Renal cortex interstitium (tissue), 11 donors: ENCODE data around the gene ZBTB7C. TPM values are rescaled to one million over a fixed set of nuclear protein-coding genes. Genes with fewer than 3 reads are reported as not detected.

Experiments used
- DNase-seq, 11 donors: peaks; one replicate each; pipeline ENCODE4 v3.0.0-alpha.2; 2013; ENCODE audit warnings: low read depth in 9 of 11, low spot score in 4 of 11; ENCODE audit errors: extremely low read depth in 1 of 11
- polyA plus RNA-seq, 3 donors: library from polyadenylated mRNA; unstranded; fragments of 120-200 nt; gene quantifications; one replicate each; pipeline ENCODE4 v1.2.1, GENCODE V29; 2013; ENCODE audit not compliant: insufficient read length in 3 of 3

ZBTB7C gene
- polyA plus RNA-seq, 3 donors: 12.3 to 17.0 (median 16.6) TPM

DNA sequence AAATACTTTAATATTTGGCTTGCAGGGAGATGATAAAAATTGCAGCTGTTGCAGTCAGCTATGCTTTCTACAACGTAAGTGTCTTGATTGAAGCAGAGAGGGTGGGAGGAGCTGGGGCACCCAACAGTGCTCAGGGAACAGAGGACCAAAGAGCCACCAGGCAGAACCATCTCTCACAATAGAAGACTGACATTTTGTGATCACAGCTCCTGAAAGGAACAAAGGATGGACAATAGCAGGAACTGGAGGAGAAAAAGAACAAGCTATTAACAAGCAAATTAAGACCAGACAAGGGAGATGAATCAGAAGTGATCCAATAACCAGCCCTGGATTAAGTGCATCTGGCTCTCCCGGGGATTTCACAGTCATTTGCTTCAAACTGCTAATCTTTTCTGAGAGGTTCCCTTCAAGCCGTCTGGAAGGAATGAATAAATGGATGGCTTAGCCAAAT, 413.1 kb downstream of the ZBTB7C start:
- no peak for DNase-seq

DNA sequence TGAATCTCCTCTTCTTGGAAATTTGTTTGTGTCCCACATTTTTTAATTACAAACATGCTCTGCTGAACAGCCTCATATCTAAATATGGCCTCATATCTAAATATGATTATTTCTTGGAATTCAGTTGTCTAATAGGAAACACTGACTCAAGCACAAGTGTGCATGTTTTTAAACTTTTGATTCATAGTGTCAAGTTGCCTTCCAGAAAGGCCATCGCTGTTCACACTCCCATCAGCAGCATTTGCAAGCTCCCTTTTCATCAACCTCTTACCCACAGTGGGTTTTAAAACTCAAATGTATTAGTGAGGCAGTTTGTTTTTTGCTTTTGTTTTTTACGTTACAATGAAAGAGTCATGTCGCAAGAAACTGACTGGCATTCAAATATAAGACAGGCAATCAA, 413.5 kb downstream of the ZBTB7C start:
- no peak for DNase-seq

GRCh38 chr18:47993409-47993808, 415.8 kb downstream of the ZBTB7C start:
- no peak for DNase-seq

DNA sequence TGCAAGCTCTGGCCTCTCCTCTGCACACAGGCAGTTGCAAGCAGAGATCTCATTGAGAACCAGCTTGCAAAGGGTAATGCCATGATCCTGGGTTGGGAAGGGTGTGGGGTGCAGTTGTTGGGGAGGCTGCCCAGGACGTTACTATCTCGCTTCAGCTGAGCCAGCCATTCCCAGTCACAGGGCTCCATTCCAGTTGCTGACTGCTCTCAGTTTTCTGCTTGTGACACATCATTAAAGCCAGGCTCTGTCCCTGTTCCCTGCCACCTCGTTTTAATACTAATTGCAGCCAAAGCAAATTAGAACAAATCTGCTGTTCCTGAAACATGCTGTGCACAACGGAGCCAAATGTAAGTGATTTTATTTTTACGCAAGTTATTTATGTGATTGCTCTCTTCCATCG, 416.2 kb downstream of the ZBTB7C start:
- no peak for DNase-seq

GRCh38 chr18:47992266-47992665, 416.9 kb downstream of the ZBTB7C start:
- no peak for DNase-seq

GRCh38 chr18:47990981-47991380, 418.2 kb downstream of the ZBTB7C start:
- DNase-seq: no peak

- no peak for DNase-seq
Measured at GRCh38 chr18:47987388-47987699, 421.8 kb downstream of the ZBTB7C start.

- no peak for DNase-seq
Measured at GRCh38 chr18:47986620-47987387, 422.4 kb downstream of the ZBTB7C start.

- no peak for DNase-seq
Measured at GRCh38 chr18:47985866-47986265, 423.3 kb downstream of the ZBTB7C start.

GRCh38 chr18:47984991-47985390, 424.2 kb downstream of the ZBTB7C start:
- DNase-seq: no peak

- DNase-seq: no peak
Measured at GRCh38 chr18:47983946-47984345, 425.2 kb downstream of the ZBTB7C start.

DNA sequence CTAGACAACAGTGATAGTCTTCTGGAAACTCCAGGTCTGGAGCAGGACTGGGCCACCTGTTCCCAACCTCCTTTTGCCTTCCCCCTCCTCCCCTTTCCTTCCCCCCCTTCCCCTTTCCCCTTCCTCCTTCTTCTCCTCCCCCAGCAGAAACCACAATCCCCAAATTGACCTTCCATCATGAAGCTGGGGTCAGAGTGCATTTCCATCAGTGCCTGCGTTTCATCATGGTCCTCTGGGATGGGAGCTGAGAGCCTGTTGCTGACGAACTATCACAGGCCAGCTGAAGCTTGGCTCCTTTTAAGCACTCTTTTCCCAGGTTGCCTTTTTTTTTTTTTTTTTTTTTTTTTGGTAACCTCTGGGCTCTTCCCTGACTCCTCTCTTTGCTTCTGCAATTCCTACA, 426.1 kb downstream of the ZBTB7C start:
- no peak for DNase-seq

DNA sequence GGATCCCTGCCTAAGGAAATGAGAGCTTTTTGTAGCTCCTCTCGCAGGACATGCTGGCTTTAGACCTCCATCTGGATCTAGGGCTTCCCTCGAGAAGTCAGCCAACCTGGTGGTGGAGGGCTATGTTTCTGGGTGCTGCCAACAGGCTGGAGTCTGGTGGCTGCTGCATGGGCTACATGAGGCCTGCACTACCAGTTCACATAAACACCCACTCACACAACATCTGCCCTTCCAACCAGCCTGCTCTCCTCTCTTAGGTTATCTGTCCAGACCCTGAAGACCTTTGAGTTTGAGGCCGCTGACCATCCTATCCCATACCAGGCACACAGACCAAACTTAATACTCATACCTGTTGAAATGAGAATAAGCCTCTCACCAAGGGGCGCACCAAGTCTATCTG, 427.4 kb downstream of the ZBTB7C start:
- DNase-seq: no peak

DNA sequence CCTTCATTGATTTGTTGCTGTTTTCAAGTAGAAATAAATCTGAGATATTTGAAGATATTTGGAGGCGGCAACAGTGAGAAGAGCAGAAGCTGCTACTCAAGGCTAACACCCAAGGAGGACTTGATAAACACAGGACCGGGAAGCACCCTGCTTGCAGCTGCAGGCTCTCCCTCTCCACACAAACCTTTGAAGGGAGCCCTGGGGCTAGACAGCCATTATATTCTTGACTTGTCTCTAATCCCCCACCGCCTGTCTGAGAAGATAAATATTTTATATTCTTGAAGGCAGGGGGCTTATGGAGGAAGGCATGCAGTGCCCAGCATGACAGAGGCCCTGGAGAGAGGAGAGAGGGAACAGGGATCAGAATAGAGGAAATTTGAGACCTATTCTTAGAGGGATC, 427.9 kb downstream of the ZBTB7C start:
- DNase-seq: no peak

GRCh38 chr18:47979611-47980200, 429.5 kb downstream of the ZBTB7C start:
- DNase-seq: no peak

DNA sequence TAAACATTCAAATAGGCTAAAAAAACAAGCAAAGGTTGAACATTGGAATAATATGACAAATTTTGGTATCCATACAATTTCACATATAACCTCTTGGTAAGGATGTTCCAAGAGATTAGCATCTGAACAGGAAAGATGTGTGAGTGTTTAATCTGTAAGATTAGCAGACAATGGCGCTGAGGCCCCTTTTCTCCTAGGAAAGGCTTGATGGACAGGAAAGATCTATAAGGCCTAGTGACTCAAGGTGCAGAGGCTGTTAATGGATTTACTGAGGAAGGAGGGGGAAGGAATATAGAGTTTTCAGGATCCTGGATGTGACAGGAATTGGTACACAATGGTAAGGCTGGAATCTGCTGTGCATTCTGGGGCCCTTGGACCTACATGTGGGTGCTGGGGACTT, 430.6 kb downstream of the ZBTB7C start:
- DNase-seq: no peak

DNA sequence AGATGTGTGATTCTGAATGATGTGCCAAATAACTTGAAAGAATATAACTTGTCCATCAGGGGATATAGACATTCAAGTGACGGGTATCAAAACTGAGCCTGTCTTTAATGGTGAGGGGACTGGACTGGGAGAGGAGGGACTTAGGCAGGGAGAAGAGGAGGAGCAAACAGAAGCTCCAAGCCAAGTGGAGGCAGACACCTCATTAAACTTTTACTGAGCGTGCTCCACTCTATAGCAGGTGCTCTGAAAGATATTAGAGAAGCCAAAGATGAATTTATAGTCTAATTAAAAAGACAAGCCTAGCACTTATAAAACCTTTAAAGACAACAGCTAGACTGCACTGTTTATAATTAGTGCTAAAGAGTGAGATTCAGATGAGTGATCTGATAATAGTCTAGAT, 431.0 kb downstream of the ZBTB7C start:
- DNase-seq: no peak
